Motor neuron (in vitro differentiated cells): ENCODE data around the gene CBL. TPM values are rescaled to one million over a fixed set of nuclear protein-coding genes. Genes with fewer than 3 reads are reported as not detected.
"Not testable (repeated sequence)": the region's sequence is repeated elsewhere in the genome, so short reads cannot be mapped to it uniquely, and the experiment has no call there.

Experiments used
- ATAC-seq, 8 experiments: fragments of 200-7000 bp; cut with Tn5 transposase; replicated peaks in 6 of 8; 2 replicates each; pipeline ENCODE4 v1.8.0; 2021; ENCODE audit warnings: mild to moderate bottlenecking in 8 of 8, moderate library complexity in 8 of 8
- H3K27ac ChIP-seq, 2 donors: fragments of 250-450 bp; sonication (Bioruptor Pico); 2 replicates each; pipeline ENCODE4 v1.9.0; 2021; ENCODE audit warnings: antibody characterized with exemption in 2 of 2, mild to moderate bottlenecking in 2 of 2, moderate library complexity in 1 of 2
- H3K4me1 ChIP-seq, 2 donors: fragments of 250-450 bp; sonication (Bioruptor Pico); replicated peaks in 1 of 2; 2 replicates each; pipeline ENCODE4 v1.6.1; 2021; ENCODE audit warnings: antibody characterized with exemption in 2 of 2, mild to moderate bottlenecking in 2 of 2, moderate library complexity in 1 of 2
- H3K4me3 ChIP-seq, 5 donors: fragments of 250-450 bp; sonication (Bioruptor Pico); 2 replicates each; pipeline ENCODE4 v1.9.0; 2021; ENCODE audit warnings: antibody characterized with exemption in 5 of 5, mild to moderate bottlenecking in 5 of 5, moderate library complexity in 4 of 5
- WGBS, 10 experiments: fragments of 450-650 bp; shearing (Covaris generic); methylation state at CpG; one replicate each; pipeline ENCODE4 v1.0.0; 2022; 5-methylcytosine and 5-hydroxymethylcytosine counted together
- in situ Hi-C, 9 experiments: fragments of 400-800 bp; cut with MboI; loops; one replicate each; pipeline ENCODE4 v1.15.0; 2021; ENCODE audit warnings: low sequenced_read_pairs in 9 of 9, low pct_unique_long_range_greater_than_20kb in 2 of 9; ENCODE audit not compliant: unreplicated experiment in 9 of 9
- total RNA-seq, 8 experiments: library from RNA; unstranded; fragments of 300-600 nt; gene quantifications; 2 replicates each; pipeline versions ENCODE4 v1.2.3 to v1.2.4, GENCODE V29; 2022

Gene CBL
- total RNA-seq = 10 to 100 TPM in 7 of 8 experiments, 1 to 10 TPM in 1; 5.1 to 19.3 (median 13.9) TPM

DNA sequence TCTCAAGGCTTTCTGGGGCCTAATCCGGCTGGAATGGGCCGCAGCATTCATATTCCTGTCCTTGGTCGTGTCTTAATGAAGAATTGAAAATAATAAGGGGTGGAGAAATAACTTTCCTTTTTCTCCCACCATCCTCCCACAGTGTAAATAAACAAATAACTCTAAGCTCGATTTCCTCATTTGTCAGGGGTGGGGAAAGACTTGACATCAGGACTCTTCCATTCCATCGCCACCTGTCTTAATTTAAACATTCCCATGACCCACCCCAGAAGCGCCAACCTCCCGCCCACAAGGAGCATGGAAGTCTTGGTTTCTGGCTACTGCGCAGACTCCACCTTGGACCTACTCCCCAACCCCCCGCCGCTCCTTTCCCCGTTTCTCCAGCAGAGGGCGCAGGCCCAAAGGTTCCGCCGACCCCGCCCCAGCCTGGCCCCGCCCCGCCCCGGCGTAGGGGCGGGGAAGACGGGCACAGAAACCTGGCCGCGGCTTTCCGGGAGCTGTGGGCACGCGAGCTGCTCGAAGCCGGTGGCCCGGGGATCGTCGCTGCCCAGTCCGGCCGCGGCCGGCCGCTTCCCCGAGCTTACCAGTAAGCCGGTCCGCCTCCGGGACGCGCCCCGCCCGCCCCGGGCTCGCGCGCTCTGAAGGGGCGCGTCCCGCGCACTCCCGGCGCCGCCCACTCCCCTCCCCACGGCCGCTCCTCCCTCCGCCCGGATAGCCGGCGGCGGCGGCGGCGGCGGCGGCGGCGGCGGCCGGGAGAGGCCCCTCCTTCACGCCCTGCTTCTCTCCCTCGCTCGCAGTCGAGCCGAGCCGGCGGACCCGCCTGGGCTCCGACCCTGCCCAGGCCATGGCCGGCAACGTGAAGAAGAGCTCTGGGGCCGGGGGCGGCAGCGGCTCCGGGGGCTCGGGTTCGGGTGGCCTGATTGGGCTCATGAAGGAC is at the start of gene CBL:
Gene CBL, plus strand, starts transcription at position 766 of the 937 bp plus-strand sequence. Its CDS starts 79 bp downstream, at position 845.
- WGBS, 10 experiments = 0 to 11% (median 0%) methylated on average over 1 to 6 of the region's 88 CpGs; no CpG with 5 or more reads in 3 of the 10 experiments
- Histone ChIP-seq H3K27ac (peak within 1 kb of the TSS; percentile 87 to 92), H3K4me1 (peaks cover 3 to 9% of the 10 kb centered on the region in 2 donors), H3K4me3 (peak within 1 kb of the TSS; percentile 67 to 97 (median 86))
- ATAC-seq = peak; percentile 83 to 92 (median 86)
- in situ Hi-C loops = no loop called here

DNA sequence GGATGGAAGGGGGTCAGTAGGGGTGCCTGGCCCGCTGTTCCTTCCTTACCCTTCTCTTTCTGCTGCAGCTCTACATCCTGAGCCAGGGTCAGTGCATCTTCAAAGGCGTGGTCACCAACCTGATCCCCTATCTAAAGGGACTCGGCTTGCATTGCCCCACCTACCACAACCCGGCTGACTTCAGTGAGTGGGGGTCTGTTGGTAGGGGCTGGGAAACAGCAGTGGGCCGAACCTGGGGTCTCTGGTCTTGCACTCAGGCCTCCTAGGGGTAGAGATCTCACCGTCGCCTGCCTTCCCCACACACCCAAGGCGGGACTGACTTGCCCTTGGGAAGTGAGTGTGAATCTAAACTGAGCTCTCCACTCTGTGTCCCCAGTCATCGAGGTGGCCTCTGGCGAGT is 49.6 kb upstream of the CBL start:
- WGBS, 10 experiments = 62 to 100% (median 81%) methylated on average over 1 to 6 of the region's 10 CpGs; no CpG with 5 or more reads in 6 of the 10 experiments
- ATAC-seq = no peak
- Histone ChIP-seq H3K4me1 (no peaks in the 10 kb centered on the region), H3K27ac (no peak overlapping the region), H3K4me3 (no peak overlapping the region)
- in situ Hi-C loops = no loop called here

DNA sequence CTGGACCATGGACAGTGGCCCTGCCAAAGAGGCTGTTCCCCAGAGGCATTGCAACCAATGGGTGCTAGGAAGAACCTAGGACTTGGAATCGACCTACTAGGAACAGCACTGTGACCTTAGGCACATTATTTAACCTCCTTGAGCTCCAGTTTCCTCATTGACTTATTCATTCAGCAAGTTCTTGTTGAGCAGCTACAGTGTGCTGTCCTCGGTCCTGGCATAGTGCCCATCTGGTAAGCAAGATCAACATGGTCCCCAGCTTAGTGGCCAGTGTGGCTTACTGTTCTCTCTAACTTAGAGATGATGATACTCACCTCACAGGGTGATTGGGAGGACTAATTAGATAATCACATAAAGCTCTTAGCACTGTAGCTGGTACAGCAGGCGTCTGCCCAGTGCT is 49.1 kb upstream of the CBL start:
- Histone ChIP-seq H3K27ac (no peak overlapping the region), H3K4me1 (no peaks in the 10 kb centered on the region), H3K4me3 (no peak overlapping the region)
- in situ Hi-C loops = no loop called here
- ATAC-seq = no peak
- 20 to 80% (median 70%) methylated on average over 1 to 2 of the region's 3 CpGs; no CpG with 5 or more reads in 3 of the 10 experiments for WGBS, 10 experiments

DNA sequence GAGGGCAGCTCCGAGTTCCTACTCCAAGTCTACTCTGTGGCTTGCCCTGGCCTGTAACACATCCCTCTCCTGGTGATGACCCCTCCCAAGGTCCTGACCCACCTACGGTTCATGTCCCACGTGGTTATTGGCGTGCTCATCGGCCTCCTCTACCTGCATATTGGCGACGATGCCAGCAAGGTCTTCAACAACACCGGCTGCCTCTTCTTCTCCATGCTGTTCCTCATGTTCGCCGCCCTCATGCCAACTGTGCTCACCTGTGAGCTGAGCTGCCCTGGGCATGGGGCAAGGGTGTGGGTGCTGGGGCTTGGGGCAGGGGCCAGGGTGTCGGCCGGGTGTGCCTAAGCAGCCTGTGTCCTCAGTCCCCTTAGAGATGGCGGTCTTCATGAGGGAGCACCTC is 47.7 kb upstream of the CBL start:
- Histone ChIP-seq H3K27ac (no peak overlapping the region), H3K4me3 (no peak overlapping the region), H3K4me1 (no peaks in the 10 kb centered on the region)
- WGBS, 10 experiments = 20 to 100% (median 85%) methylated on average over 1 to 12 of the region's 13 CpGs; no CpG with 5 or more reads in 3 of the 10 experiments
- in situ Hi-C loops = no loop called here
- no peak for ATAC-seq

DNA sequence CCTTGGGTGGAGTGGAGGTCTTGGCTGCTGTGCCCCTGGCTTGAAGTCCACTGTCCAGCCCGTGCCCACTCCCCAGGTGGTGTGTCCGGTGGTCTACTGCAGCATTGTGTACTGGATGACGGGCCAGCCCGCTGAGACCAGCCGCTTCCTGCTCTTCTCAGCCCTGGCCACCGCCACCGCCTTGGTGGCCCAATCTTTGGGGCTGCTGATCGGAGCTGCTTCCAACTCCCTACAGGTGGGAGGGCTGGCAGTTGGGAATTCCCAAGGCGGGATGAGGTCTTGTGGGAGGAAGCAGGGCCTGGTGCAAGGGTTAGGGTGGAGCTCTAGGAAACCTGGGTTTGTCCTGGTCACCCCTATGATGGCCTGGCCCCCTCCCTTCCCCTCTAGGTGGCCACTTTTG is 46.0 kb upstream of the CBL start:
- H3K4me1 ChIP-seq = no peaks in the 10 kb centered on the region
- no peak for ATAC-seq
- in situ Hi-C loops = no loop called here
- H3K27ac ChIP-seq = no peak overlapping the region
- no peak overlapping the region for H3K4me3 ChIP-seq
- WGBS, 10 experiments = 73% methylated on average over 5 of the region's 9 CpGs; no CpG with 5 or more reads in 9 of the 10 experiments

DNA sequence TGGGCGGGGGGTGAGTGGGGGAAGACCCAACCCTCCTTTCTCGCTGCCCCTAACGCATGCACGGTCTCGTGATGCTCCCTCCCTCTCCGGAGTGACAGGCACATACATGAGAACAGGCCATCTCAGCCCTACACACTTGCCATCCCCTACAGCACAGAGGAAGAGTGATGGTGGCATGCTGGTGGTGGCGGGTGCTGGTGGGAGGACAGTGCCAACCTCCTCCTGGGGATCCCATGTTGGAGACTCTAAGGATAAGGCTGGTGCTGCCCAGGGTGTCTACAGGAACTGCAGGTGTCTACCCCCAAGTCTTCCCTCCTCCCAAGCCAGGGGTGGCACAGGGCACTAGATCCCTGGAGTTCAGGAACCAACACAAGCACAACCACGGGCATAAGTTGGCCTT is 44.3 kb upstream of the CBL start:
- no peak overlapping the region for H3K4me3 ChIP-seq
- in situ Hi-C loops = no loop called here
- no peaks in the 10 kb centered on the region for H3K4me1 ChIP-seq
- WGBS, 10 experiments = 50 to 100% (median 68%) methylated on average over 1 to 5 of the region's 8 CpGs; no CpG with 5 or more reads in 6 of the 10 experiments
- no peak overlapping the region for H3K27ac ChIP-seq
- no peak for ATAC-seq

DNA sequence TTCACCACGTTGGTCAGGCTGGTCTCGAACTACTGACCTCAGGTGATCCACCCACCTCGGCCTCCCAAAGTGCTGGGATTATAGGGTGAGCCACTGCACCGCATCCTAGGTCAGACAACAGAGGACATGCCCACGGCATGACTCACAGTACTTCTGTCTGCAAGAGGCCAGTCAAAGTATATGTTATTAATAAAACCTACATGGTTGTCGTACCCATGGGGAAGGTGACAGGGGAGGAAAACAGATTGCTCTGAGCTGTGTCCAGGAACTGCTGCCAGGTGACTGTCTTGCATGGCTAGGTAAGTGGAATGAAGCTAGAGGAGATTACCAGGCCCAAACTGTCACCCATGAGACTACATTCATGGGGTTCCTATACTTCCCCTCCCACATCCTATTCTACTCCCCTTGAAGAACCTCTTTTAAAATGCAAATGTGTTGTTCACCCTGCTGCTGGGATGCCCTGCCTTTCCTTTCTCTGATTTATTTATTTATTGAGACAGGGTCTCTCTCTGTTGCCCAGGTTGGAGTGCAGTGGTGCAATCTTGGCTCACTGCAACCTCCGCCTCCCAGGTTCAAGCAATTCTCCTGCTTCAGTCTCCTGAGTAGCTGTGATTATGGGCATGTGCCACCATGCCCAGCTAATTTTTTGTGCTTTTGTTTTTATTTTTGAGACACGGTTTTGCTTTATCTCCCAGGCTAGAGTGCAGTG is 39.6 kb upstream of the CBL start:
- ATAC-seq = no peak
- in situ Hi-C loops = no loop called here
- 43 to 100% (median 78%) methylated on average over 1 to 6 of the region's 8 CpGs; no CpG with 5 or more reads in 2 of the 10 experiments for WGBS, 10 experiments
- no peak overlapping the region for H3K4me3 ChIP-seq
- peaks cover 0 to 3% of the 10 kb centered on the region in 2 donors for H3K4me1 ChIP-seq
- no peak overlapping the region for H3K27ac ChIP-seq

DNA sequence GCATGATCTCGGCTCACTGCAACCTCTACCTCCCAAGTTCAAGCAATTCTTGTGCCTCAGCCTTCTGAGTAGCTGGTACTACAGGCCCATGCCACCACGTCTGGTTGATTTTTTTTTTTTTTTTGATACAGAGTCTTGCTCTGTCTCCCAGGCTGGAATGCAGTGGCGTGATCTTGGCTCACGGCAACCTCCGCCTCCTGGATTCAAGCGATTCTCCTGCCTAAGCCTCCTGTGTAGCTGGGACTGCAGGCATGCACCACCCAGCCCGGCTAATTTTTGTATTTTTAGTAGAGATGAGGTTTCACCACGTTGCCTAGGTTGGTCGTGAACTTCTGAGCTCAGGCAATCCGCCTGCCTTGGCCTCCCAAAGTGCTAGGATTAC is 39.1 kb upstream of the CBL start:
- in situ Hi-C loops, ATAC-seq, H3K4me1 ChIP-seq, H3K4me3 ChIP-seq, H3K27ac ChIP-seq: not testable (repeated sequence)
- WGBS, 10 experiments = 70 to 80% (median 75%) methylated on average over 3 to 9 of the region's 10 CpGs; no CpG with 5 or more reads in 5 of the 10 experiments

DNA sequence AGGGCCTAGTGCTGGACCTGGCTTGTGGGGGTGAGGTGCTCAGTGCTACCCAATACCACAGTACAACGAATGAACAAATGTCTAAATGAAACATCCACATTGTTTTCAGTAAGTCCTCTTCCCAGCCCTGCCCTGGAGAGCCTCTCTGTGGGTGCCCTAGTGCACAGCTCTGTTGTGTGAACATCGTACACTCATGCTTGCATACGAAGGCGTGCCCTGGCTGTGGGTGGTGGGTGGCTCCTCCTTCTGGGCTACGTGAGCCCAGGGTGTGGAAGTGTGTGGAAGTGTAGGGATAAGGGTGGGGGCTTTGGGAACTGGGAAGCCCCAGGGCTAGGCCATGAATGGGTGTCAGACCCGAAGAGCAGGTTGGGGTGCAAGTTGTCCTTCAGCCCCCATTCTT is 38.2 kb upstream of the CBL start:
- ATAC-seq = peak in 3 of 8 experiments; percentile 39 to 78 (median 67)
- H3K27ac ChIP-seq = no peak overlapping the region
- WGBS, 10 experiments = 10 to 90% (median 67%) methylated on average over 1 to 4 of the region's 6 CpGs; no CpG with 5 or more reads in 2 of the 10 experiments
- no peak overlapping the region for H3K4me3 ChIP-seq
- peaks cover 0 to 3% of the 10 kb centered on the region in 2 donors for H3K4me1 ChIP-seq
- in situ Hi-C loops = no loop called here

DNA sequence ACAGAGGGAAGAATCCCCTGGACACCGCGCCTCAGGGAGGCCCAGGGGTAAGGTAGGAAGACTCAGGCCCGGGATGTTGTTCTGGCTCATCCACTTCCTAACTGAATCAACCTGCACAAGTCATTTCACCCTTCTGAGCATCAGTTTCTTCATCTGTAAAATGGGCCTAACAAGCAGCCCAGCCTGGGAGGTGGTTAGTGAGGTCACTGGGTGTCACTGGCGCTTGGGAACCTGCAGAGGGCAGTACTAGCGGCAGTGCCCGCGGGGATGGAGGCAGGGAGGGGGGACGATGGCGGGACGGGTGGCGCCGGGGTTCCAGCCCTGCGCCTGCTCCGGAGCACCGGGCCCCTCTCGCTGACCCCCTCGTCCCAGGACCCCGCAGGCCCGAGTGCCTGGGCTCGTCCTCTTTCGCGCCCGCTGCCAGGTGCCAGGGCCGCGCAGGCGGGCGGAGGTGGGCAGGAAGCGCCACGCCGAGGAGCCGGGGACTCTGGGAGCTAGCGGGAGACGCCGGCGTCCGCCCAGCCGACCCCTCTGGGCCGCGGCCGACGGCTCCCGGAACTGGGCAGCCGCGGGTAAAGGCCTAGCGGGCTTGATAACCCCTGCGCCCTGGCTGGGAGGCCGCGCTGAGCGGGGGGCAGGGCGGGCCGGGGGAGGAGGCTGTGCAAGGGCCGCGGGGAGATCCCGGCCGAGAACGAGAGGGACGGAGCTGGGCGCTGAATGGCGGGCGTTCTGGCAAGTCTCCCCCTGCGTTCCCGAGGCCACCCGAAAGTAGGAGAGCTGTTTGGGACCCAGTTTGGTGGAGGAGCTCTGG is 37.5 kb upstream of the CBL start, which contains the start of gene NLRX1:
Gene NLRX1, plus strand, starts transcription at position 255 of the 811 bp plus-strand sequence. CDS start 2,679 bp downstream, outside the sequence.
- in situ Hi-C loops = no loop called here
- peaks cover 0 to 3% of the 10 kb centered on the region in 2 donors for H3K4me1 ChIP-seq
- peak within 1 kb of the TSS; percentile 27 to 53 (median 34) for H3K4me3 ChIP-seq
- H3K27ac ChIP-seq = peak within 1 kb of the TSS in 1 of 2 donors; percentile 2
- ATAC-seq = peak; percentile 76 to 88 (median 81)
- 14 to 92% (median 66%) methylated on average over 2 to 3 of the region's 63 CpGs; no CpG with 5 or more reads in 5 of the 10 experiments for WGBS, 10 experiments

DNA sequence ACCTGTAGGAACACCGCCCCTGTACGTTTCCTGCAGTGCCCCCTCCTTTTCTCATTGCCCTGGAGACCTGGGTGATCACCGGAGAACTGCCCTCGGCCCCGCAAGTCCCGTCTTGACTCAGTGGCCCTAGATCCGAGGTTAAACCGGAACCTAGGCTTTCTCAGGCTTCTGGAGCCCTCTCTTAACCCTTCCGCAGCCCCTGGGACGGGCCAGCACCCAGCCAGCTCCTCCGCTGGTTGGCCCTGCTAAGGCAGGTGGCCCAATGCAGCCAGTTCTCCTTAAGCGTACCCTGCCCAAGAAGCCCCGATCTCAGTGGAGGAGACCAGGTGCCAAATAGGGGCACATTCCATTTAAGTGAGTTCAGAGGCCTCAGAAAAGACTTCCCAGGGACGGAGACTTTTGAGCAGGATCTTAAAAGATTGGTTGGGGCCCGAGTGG is 36.8 kb upstream of the CBL start:
- Histone ChIP-seq H3K4me3 (peak overlapping the region in 4 of 5 donors; percentile 30 to 53 (median 39)), H3K27ac (no peak overlapping the region), H3K4me1 (peaks cover 0 to 3% of the 10 kb centered on the region in 2 donors)
- peak in 6 of 8 experiments; percentile 15 to 60 (median 22) for ATAC-seq
- in situ Hi-C loops = no loop called here
- 33 to 100% (median 66%) methylated on average over 1 to 7 of the region's 15 CpGs; no CpG with 5 or more reads in 6 of the 10 experiments for WGBS, 10 experiments

DNA sequence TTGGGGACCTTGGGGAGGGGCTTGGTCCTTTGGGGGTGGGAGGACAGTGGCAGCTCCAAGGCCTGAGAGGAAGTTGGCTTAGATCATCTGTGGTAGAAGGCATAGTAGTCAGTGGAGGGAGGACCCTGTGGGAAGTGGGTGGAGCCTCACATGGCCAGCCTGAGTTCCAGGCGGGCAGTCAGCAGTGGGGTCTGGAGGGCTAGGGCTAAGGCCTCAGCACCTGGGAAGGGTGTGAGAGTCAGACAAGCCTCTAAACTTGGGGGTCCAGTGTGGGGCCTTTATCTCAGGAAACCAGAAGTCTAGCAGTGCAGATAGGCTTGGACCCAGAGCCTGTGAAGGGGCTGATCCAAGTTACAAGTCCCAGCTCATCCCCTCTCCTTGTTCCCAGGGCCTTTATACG is 33.6 kb upstream of the CBL start:
- no peak overlapping the region for H3K27ac ChIP-seq
- no peak overlapping the region for H3K4me3 ChIP-seq
- in situ Hi-C loops = no loop called here
- WGBS, 10 experiments = 67% methylated on average over 1 of the region's 2 CpGs; no CpG with 5 or more reads in 9 of the 10 experiments
- no peak for ATAC-seq
- H3K4me1 ChIP-seq = peaks cover 6 to 7% of the 10 kb centered on the region in 2 donors
